Right lobe of liver (tissue), 4 donors: Measurements from ENCODE around the gene SYCE3.

Experiments
- POLR2A ChIP-seq: fragments of 450-650 bp; IDR thresholded peaks from one replicate; pipeline ENCODE4 v1.6.1; 2017; ENCODE audit warnings: antibody characterized with exemption, mild to moderate bottlenecking
- TF ChIP-seq, protein P1 (sequence below), 4 donors: fragments of 200-600 bp in 3 of 4; fragments of 450-650 bp in 1 of 4; IDR thresholded peaks; one replicate each; pipeline versions ENCODE4 v1.5.1 to v1.8.0; 2016 to 2022; ENCODE audit warnings: antibody characterized with exemption in 4 of 4, mild to moderate bottlenecking in 2 of 4
- donor health status: DM: no; HTN: no; CAD: no.
- donor health status: DM: no; HTN: no; CAD: no.
- donor health status: DM: no; HTN: yes; CAD: no.

GRCh38 chr22:50516891-50517290 is 45.8 kb downstream of the SYCE3 start:
- TF ChIP-seq POLR2A = no peak
- TF ChIP-seq, protein P1, sequence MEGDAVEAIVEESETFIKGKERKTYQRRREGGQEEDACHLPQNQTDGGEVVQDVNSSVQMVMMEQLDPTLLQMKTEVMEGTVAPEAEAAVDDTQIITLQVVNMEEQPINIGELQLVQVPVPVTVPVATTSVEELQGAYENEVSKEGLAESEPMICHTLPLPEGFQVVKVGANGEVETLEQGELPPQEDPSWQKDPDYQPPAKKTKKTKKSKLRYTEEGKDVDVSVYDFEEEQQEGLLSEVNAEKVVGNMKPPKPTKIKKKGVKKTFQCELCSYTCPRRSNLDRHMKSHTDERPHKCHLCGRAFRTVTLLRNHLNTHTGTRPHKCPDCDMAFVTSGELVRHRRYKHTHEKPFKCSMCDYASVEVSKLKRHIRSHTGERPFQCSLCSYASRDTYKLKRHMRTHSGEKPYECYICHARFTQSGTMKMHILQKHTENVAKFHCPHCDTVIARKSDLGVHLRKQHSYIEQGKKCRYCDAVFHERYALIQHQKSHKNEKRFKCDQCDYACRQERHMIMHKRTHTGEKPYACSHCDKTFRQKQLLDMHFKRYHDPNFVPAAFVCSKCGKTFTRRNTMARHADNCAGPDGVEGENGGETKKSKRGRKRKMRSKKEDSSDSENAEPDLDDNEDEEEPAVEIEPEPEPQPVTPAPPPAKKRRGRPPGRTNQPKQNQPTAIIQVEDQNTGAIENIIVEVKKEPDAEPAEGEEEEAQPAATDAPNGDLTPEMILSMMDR (IDR thresholded peaks at IDR 0.05) = no peak
